SK-N-SH treated with all-trans-retinoic acid at 6 μM for 48 hours (cell line): Measurements from ENCODE around the gene C19orf44.
"Not testable (repeated sequence)": the region's sequence is repeated elsewhere in the genome, so short reads cannot be mapped to it uniquely, and the experiment has no call there.

Experiments
- ATAC-seq: fragments of 200-7000 bp; cut with Tn5 transposase; 3 replicates; pipeline ENCODE4 v1.9.1; 2020; ENCODE audit warnings: mild to moderate bottlenecking, moderate library complexity
- ARNTL ChIP-seq: fragments of 450-650 bp; formaldehyde crosslinking; IDR thresholded peaks from 2 replicates; pipeline ENCODE4 v1.5.0; 2020; ENCODE audit warnings: low read depth, mild to moderate bottlenecking, moderate library complexity, borderline replicate concordance
- BACH2 ChIP-seq: fragments of 250-450 bp; sonication (Bioruptor Pico); IDR thresholded peaks from 2 replicates; pipeline ENCODE4 v1.9.0; 2021; ENCODE audit warnings: mild to moderate bottlenecking, borderline replicate concordance
- CSDC2 ChIP-seq: fragments of 250-450 bp; sonication (Bioruptor Pico); IDR thresholded peaks from 2 replicates; pipeline ENCODE4 v1.5.0; 2020; ENCODE audit warnings: mild to moderate bottlenecking, moderate library complexity
- ESRRG ChIP-seq: fragments of 250-450 bp; sonication (Bioruptor Pico); IDR thresholded peaks from 2 replicates; pipeline ENCODE4 v1.6.1; 2021; ENCODE audit warnings: mild to moderate bottlenecking
- GLIS3 ChIP-seq: fragments of 250-450 bp; sonication (Bioruptor Pico); IDR thresholded peaks from 2 replicates; pipeline ENCODE4 v1.5.0; 2020; ENCODE audit warnings: mild to moderate bottlenecking, moderate library complexity
- ISL1 ChIP-seq: fragments of 250-450 bp; sonication (Bioruptor Pico); IDR thresholded peaks from 2 replicates; pipeline ENCODE4 v2.1.2; 2022; ENCODE audit warnings: mild to moderate bottlenecking, moderate library complexity
- PPARA ChIP-seq: fragments of 250-450 bp; sonication (Bioruptor Pico); IDR thresholded peaks from 2 replicates; pipeline ENCODE4 v1.5.0; 2020; ENCODE audit warnings: mild to moderate bottlenecking, borderline replicate concordance
- RARB ChIP-seq: fragments of 250-450 bp; sonication (Bioruptor Pico); IDR thresholded peaks from 2 replicates; pipeline ENCODE4 v1.8.0; 2021; ENCODE audit warnings: mild to moderate bottlenecking, moderate library complexity
- SNAI2 ChIP-seq: fragments of 250-450 bp; sonication (Bioruptor Pico); IDR thresholded peaks from 2 replicates; pipeline ENCODE4 v1.5.0; 2020; ENCODE audit warnings: mild to moderate bottlenecking, moderate library complexity
- TCF4 ChIP-seq: fragments of 250-450 bp; sonication (Bioruptor Pico); IDR thresholded peaks from 2 replicates; pipeline ENCODE4 v1.8.0; 2021; ENCODE audit warnings: mild to moderate bottlenecking, moderate library complexity, borderline replicate concordance
- TOX ChIP-seq: fragments of 250-450 bp; sonication (Bioruptor Pico); IDR thresholded peaks from 2 replicates; pipeline ENCODE4 v1.8.0; 2021; ENCODE audit warnings: mild to moderate bottlenecking, moderate library complexity, borderline replicate concordance
- ZC3H10 ChIP-seq: fragments of 250-450 bp; sonication (Bioruptor Pico); IDR thresholded peaks from 2 replicates; pipeline ENCODE4 v1.5.1; 2021; ENCODE audit warnings: mild to moderate bottlenecking, moderate library complexity
- ZFP3 ChIP-seq: fragments of 250-450 bp; sonication (Bioruptor Pico); IDR thresholded peaks from 2 replicates; pipeline ENCODE4 v1.5.0; 2020; ENCODE audit warnings: mild to moderate bottlenecking, moderate library complexity
- ZFP30 ChIP-seq: fragments of 450-650 bp; formaldehyde crosslinking; IDR thresholded peaks from 2 replicates; pipeline ENCODE4 v1.5.0; 2022; ENCODE audit warnings: mild to moderate bottlenecking, moderate library complexity
- ZNF565 ChIP-seq: fragments of 450-650 bp; formaldehyde crosslinking; conservative IDR thresholded peaks from 2 replicates; pipeline ENCODE4 v1.5.0; 2020; ENCODE audit warnings: low read depth, mild to moderate bottlenecking, moderate library complexity
- ZNF70 ChIP-seq: fragments of 450-650 bp; formaldehyde crosslinking; IDR thresholded peaks from 2 replicates; pipeline ENCODE4 v1.5.0; 2020; ENCODE audit warnings: mild to moderate bottlenecking, moderate library complexity
- ZNF8 ChIP-seq: fragments of 450-650 bp; formaldehyde crosslinking; IDR thresholded peaks from 2 replicates; pipeline ENCODE4 v1.5.0; 2020; ENCODE audit warnings: mild to moderate bottlenecking, moderate library complexity
- TF ChIP-seq, protein P1 (sequence below): fragments of 250-450 bp; sonication (Bioruptor Pico); IDR thresholded peaks from 2 replicates; pipeline ENCODE4 v1.8.0; 2021; ENCODE audit warnings: low read depth, mild to moderate bottlenecking, moderate library complexity, borderline replicate concordance
- TF ChIP-seq, protein P2 (sequence below): fragments of 250-450 bp; sonication (Bioruptor Pico); IDR thresholded peaks from 2 replicates; pipeline ENCODE4 v1.5.0; 2020; ENCODE audit warnings: mild to moderate bottlenecking, moderate library complexity
- TF ChIP-seq, protein P3 (sequence below): fragments of 250-450 bp; sonication (Bioruptor Pico); IDR thresholded peaks from 2 replicates; pipeline ENCODE4 v1.8.0; 2020; ENCODE audit warnings: mild to moderate bottlenecking, moderate library complexity, borderline replicate concordance
- TF ChIP-seq, protein P4 (sequence below): fragments of 250-450 bp; sonication (Bioruptor Pico); IDR thresholded peaks from 2 replicates; pipeline ENCODE4 v1.5.1; 2020; ENCODE audit warnings: low read depth, mild to moderate bottlenecking, moderate library complexity
- TF ChIP-seq, protein P5 (sequence below): fragments of 250-450 bp; sonication (Bioruptor Pico); IDR thresholded peaks from 2 replicates; pipeline ENCODE4 v1.5.1; 2021; ENCODE audit warnings: mild to moderate bottlenecking, moderate library complexity

The C19orf44 gene

DNA sequence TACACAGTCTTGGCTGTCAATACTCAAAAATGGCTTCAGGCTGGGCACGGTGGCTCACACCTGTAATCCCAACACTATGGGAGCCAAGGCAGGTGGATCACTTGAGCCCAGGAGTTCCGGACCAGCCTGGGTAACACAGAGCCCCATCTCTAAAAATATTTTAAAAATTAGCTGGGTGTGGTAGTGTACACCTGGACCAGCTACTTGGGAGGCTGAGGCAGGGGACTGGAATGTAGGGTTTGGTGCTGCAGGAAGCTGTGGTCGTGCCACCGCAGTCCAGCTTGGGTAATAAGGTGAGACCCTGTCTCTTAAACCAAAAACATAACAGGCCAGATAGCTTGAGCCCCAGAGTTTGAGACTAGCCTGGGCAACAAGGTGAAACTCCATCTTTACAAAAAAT lies 52.8 kb downstream of the C19orf44 start:
- TF ChIP-seq ZFP3 (CRISPR knock-in tag) = no peak
- TF ChIP-seq, protein P1, sequence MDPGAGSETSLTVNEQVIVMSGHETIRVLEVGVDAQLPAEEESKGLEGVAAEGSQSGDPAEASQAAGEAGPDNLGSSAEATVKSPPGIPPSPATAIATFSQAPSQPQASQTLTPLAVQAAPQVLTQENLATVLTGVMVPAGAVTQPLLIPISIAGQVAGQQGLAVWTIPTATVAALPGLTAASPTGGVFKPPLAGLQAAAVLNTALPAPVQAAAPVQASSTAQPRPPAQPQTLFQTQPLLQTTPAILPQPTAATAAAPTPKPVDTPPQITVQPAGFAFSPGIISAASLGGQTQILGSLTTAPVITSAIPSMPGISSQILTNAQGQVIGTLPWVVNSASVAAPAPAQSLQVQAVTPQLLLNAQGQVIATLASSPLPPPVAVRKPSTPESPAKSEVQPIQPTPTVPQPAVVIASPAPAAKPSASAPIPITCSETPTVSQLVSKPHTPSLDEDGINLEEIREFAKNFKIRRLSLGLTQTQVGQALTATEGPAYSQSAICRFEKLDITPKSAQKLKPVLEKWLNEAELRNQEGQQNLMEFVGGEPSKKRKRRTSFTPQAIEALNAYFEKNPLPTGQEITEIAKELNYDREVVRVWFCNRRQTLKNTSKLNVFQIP (CRISPR knock-in tag) = no peak
- TF ChIP-seq, all 23 proteins: peak for 0
- ATAC-seq = no peak

DNA sequence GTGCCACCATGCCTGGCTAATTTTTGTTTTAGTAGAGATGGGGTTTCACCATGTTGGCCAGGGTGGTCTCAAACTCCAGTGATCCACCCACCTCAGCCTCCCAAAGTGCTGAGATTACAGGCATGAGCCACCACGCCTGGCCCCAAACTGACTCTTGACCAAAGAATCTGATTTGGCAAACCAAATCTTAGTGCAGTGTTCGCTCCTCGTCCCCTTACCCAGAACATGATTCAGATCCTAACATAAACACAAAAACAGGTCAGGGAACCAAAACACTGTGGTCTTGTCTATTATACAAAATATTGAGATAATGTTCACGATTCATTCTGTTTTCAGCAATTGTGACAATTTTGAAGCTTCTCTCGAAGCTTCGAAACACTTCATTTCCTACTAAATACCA lies 55.7 kb downstream of the C19orf44 start:
- not testable (repeated sequence) for ATAC-seq

DNA sequence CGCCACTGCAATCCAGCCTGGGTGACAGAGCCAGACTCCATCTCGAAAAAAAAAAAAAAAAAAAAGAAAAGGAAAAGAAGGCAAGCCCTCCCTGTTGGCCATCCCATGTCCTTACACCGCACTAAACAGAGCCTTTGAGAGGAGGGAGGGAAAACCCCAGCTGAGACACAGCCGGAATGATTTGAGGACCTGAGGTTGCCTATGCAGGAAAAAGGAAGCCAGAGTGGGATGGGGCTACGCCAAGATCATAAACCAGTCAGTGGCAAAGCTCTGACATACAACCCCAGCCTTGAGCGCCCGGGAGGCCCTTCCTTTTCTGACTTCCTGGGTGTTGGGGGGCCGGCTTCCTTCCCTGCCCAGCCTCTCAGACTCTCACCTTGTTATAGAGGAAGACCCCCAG lies 58.6 kb downstream of the C19orf44 start:
- no peak for TF ChIP-seq PPARA
- TF ChIP-seq, protein P2, sequence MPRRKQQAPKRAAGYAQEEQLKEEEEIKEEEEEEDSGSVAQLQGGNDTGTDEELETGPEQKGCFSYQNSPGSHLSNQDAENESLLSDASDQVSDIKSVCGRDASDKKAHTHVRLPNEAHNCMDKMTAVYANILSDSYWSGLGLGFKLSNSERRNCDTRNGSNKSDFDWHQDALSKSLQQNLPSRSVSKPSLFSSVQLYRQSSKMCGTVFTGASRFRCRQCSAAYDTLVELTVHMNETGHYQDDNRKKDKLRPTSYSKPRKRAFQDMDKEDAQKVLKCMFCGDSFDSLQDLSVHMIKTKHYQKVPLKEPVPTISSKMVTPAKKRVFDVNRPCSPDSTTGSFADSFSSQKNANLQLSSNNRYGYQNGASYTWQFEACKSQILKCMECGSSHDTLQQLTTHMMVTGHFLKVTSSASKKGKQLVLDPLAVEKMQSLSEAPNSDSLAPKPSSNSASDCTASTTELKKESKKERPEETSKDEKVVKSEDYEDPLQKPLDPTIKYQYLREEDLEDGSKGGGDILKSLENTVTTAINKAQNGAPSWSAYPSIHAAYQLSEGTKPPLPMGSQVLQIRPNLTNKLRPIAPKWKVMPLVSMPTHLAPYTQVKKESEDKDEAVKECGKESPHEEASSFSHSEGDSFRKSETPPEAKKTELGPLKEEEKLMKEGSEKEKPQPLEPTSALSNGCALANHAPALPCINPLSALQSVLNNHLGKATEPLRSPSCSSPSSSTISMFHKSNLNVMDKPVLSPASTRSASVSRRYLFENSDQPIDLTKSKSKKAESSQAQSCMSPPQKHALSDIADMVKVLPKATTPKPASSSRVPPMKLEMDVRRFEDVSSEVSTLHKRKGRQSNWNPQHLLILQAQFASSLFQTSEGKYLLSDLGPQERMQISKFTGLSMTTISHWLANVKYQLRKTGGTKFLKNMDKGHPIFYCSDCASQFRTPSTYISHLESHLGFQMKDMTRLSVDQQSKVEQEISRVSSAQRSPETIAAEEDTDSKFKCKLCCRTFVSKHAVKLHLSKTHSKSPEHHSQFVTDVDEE (CRISPR knock-in tag) = no peak
- TF ChIP-seq TCF4 = no peak
- TF ChIP-seq ESRRG (CRISPR knock-in tag) = no peak
- TF ChIP-seq ZNF70 (CRISPR knock-in tag) = no peak
- no peak for TF ChIP-seq ZNF8 (CRISPR knock-in tag)
- TF ChIP-seq GLIS3 (CRISPR knock-in tag) = no peak
- TF ChIP-seq CSDC2 (CRISPR knock-in tag) = no peak
- TF ChIP-seq, protein P3, sequence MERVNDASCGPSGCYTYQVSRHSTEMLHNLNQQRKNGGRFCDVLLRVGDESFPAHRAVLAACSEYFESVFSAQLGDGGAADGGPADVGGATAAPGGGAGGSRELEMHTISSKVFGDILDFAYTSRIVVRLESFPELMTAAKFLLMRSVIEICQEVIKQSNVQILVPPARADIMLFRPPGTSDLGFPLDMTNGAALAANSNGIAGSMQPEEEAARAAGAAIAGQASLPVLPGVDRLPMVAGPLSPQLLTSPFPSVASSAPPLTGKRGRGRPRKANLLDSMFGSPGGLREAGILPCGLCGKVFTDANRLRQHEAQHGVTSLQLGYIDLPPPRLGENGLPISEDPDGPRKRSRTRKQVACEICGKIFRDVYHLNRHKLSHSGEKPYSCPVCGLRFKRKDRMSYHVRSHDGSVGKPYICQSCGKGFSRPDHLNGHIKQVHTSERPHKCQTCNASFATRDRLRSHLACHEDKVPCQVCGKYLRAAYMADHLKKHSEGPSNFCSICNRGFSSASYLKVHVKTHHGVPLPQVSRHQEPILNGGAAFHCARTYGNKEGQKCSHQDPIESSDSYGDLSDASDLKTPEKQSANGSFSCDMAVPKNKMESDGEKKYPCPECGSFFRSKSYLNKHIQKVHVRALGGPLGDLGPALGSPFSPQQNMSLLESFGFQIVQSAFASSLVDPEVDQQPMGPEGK (CRISPR knock-in tag) = no peak
- no peak for TF ChIP-seq ZFP3 (CRISPR knock-in tag)
- TF ChIP-seq BACH2 (CRISPR knock-in tag) = no peak
- TF ChIP-seq ISL1 (CRISPR knock-in tag) = no peak
- TF ChIP-seq, protein P4, sequence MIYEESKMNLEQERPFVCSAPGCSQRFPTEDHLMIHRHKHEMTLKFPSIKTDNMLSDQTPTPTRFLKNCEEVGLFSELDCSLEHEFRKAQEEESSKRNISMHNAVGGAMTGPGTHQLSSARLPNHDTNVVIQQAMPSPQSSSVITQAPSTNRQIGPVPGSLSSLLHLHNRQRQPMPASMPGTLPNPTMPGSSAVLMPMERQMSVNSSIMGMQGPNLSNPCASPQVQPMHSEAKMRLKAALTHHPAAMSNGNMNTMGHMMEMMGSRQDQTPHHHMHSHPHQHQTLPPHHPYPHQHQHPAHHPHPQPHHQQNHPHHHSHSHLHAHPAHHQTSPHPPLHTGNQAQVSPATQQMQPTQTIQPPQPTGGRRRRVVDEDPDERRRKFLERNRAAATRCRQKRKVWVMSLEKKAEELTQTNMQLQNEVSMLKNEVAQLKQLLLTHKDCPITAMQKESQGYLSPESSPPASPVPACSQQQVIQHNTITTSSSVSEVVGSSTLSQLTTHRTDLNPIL (CRISPR knock-in tag) = no peak
- no peak for TF ChIP-seq SNAI2 (CRISPR knock-in tag)
- TF ChIP-seq, protein P5, sequence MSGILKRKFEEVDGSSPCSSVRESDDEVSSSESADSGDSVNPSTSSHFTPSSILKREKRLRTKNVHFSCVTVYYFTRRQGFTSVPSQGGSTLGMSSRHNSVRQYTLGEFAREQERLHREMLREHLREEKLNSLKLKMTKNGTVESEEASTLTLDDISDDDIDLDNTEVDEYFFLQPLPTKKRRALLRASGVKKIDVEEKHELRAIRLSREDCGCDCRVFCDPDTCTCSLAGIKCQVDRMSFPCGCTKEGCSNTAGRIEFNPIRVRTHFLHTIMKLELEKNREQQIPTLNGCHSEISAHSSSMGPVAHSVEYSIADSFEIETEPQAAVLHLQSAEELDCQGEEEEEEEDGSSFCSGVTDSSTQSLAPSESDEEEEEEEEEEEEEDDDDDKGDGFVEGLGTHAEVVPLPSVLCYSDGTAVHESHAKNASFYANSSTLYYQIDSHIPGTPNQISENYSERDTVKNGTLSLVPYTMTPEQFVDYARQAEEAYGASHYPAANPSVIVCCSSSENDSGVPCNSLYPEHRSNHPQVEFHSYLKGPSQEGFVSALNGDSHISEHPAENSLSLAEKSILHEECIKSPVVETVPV (CRISPR knock-in tag) = no peak
- TF ChIP-seq TOX = no peak
- TF ChIP-seq RARB (CRISPR knock-in tag) = no peak
- no peak for TF ChIP-seq ZNF565
- no peak for ATAC-seq

DNA sequence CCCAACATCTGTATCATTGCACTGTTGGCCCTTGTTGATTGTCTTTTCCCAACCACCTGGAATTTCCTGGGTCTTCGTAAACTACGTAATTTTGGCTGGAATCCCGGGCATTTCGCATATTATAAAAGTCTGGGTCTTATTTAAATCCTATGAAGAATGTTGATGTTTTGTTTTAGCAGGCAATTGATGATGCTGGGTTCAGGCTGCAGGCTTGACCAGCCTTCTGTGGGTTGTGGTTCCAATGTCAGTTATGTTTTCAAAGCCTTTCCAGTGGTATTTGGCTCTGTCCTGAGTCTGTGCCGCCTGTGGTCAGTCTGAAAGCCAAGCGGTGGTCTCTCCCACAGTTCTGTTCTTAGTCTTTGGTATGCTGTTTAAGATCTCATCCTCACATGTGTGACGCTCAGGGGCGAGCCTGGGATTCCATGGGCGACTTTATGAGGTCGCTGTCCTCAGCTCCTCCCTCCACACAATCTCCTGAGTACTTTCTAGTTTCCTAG lies 63.6 kb downstream of the C19orf44 start:
- ATAC-seq = no peak
- TF ChIP-seq SNAI2 (CRISPR knock-in tag) = no peak
- no peak for TF ChIP-seq ZFP3 (CRISPR knock-in tag)
- no peak for TF ChIP-seq ZFP30 (CRISPR knock-in tag)
- TF ChIP-seq, protein P2 (CRISPR knock-in tag) = no peak
- TF ChIP-seq, protein P4 (CRISPR knock-in tag) = no peak
- no peak for TF ChIP-seq ARNTL (CRISPR knock-in tag)
- no peak for TF ChIP-seq ZC3H10 (CRISPR knock-in tag)
- TF ChIP-seq GLIS3 (CRISPR knock-in tag) = no peak
- TF ChIP-seq TCF4 = no peak
- no peak for TF ChIP-seq ISL1 (CRISPR knock-in tag)
- TF ChIP-seq TOX = no peak
